Measurements from ENCODE around the gene ARHGAP26. TPM values are rescaled to one million over a fixed set of nuclear protein-coding genes. Genes with fewer than 3 reads are reported as not detected.

Gene ARHGAP26
- total RNA-seq, 1 donor from 2014 or later = 42.1 TPM

DNA sequence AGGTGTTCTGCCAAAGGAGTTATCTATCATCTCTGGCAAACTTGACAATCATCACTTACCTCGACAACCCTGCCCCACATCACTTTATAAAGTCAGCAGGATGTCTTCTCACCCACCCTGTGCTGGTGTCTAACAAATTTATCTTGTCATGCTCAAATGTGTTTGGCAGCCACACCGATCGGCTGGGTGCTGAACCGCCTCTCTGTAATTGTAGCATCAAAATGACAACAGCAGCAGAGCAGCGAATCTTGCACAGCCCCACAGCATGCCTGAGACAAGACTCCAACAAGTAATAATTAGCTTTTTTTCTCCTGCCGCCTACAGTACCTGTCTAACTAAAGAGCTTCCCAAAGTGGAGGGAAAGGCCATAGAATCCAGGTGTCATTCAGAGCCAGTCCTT is 457.1 kb downstream of the ARHGAP26 start:
- no peak overlapping the region for H3K4me3 ChIP-seq
- H3K36me3 ChIP-seq = no peaks in the 10 kb centered on the region
- TF ChIP-seq, protein P1, sequence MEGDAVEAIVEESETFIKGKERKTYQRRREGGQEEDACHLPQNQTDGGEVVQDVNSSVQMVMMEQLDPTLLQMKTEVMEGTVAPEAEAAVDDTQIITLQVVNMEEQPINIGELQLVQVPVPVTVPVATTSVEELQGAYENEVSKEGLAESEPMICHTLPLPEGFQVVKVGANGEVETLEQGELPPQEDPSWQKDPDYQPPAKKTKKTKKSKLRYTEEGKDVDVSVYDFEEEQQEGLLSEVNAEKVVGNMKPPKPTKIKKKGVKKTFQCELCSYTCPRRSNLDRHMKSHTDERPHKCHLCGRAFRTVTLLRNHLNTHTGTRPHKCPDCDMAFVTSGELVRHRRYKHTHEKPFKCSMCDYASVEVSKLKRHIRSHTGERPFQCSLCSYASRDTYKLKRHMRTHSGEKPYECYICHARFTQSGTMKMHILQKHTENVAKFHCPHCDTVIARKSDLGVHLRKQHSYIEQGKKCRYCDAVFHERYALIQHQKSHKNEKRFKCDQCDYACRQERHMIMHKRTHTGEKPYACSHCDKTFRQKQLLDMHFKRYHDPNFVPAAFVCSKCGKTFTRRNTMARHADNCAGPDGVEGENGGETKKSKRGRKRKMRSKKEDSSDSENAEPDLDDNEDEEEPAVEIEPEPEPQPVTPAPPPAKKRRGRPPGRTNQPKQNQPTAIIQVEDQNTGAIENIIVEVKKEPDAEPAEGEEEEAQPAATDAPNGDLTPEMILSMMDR (IDR thresholded peaks at IDR 0.05) = no peak
- ATAC-seq (no peak), DNase-seq (no peak)
- no peak overlapping the region for H3K27ac ChIP-seq
- intact Hi-C loops (cut with DNase I) = no loop called here
- no peaks in the 10 kb centered on the region for H3K9me3 ChIP-seq
- no peaks in the 10 kb centered on the region for H3K27me3 ChIP-seq (ENCODE audit: low read depth)
- H3K4me1 ChIP-seq = peaks cover 26% of the 10 kb centered on the region

DNA sequence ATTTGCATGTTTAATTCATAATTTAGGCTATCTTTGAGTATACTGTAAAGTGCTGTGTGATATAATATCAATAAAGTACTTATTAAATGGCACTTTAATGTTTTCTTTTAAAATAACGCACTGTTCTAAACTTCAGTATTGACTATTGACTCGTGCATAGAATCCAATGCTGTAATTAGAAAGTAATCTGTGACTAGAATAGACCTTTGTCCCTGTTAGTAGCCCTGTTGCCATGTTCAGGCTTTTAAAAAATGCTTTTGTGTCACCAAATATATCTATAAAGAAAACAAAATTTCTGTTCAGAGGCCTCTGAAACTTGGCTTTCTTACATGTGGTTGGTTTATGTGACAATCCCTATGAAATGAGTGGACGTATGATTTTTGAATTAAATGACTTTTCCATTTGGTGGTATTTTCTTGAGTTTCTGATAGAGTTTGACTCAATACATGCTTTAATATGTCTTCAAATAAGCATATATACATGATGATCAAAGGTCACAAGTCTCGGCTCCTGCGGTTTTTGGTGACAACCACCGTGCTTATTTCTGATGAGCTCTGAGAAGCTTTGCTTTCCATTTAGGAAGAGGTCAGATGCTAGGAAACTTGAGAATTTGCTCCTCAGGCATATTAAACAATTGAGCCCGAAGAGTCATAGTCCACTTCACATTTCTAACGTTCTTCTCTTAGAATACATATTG is 458.6 kb downstream of the ARHGAP26 start:
- DNase-seq (no peak), ATAC-seq (no peak)
- TF ChIP-seq, protein P1 (IDR thresholded peaks at IDR 0.05) = no peak
- Histone ChIP-seq H3K9me3 (no peaks in the 10 kb centered on the region), H3K27me3 (ENCODE audit: low read depth) (no peaks in the 10 kb centered on the region), H3K4me3 (no peak overlapping the region), H3K27ac (peak overlapping the region; percentile 37), H3K36me3 (no peaks in the 10 kb centered on the region), H3K4me1 (peaks cover 14% of the 10 kb centered on the region)
- intact Hi-C loops (cut with DNase I) = no loop called here

DNA sequence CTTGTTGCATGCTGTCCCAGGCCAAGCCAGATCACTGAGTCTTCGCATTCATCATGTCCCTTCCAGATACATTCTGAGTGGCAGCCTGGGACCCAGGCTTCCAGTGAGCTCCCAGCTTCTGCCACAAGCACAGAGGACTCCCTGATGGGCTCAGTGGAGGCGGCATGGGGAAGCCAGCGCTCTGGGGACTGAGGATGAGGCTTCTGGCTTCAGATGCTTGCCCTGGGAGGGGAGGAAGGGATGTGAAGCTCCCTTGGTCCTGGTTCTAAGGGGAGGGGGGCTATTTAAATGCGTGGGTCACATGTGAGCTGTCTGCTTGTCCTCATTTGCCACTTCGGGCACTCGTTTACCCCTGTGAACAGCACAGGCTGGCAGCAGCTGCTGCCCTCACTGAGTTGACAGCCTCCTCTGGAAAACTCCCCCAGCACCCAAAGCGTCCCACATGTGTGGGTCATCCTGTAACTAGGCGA is 459.3 kb downstream of the ARHGAP26 start:
- Histone ChIP-seq H3K27me3 (ENCODE audit: low read depth) (no peaks in the 10 kb centered on the region), H3K9me3 (no peaks in the 10 kb centered on the region), H3K27ac (peak overlapping the region; percentile 37), H3K4me1 (peaks cover 14% of the 10 kb centered on the region), H3K36me3 (no peaks in the 10 kb centered on the region), H3K4me3 (no peak overlapping the region)
- intact Hi-C loops (cut with DNase I) = no loop called here
- peak; percentile 8 to 13 for ATAC-seq
- no peak for DNase-seq
- TF ChIP-seq, protein P1 (IDR thresholded peaks at IDR 0.05) = no peak

DNA sequence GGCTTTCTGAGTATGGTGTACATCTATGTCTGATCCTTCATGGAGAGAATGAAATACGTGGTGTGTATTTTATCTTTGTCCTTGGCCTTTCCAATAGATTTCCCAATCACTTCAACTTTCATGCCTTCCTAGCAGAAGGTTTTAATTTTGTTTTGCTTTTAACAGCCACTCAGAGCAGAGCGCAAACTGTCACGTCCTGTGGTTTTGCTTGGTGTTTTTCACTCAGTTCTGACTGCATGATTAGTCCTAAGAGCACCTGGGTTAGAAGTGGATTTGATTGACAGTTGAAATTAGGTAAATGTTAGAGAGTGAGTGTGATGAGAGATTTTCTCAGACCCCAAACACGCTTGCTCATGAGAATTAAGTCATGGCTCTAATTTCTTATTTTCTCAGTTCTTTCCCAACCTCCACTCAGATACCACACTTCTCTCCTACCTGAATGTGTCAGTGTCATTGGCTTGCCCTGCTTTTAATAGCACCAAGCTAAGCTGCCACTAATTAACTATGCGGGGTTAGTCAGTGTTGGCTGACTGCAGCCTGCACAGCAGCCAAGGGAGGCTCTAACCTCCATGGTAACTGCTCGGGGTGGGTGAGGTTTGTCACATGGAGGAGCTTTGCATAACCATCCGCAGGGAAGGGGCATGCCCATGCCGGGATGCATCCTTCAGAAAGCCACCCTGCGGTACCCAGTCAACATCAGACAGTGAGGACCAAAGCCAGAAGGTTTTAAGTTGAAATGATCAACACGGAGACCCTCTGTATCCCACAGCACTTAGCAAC is 459.9 kb downstream of the ARHGAP26 start:
- peaks cover 14% of the 10 kb centered on the region for H3K4me1 ChIP-seq
- H3K4me3 ChIP-seq = no peak overlapping the region
- peak; percentile 6 to 21 for ATAC-seq

DNA sequence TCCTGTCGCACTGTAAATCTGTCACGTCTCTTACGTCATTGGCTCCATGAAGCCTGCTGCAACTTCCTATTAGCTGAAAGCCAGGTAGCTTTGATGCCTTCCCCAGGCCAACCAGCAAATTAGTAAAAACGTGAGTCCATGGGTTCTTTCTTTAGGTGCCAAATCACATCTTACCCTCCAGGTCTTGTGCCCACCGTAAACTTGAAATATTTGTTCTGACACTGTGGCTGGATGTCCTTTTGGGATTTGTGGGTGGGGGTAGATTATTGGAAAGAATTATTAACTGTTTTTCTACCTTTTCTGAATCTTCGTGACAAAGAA is 460.5 kb downstream of the ARHGAP26 start:
- ATAC-seq (no peak), DNase-seq (no peak)
- H3K36me3 ChIP-seq = no peaks in the 10 kb centered on the region
- no peaks in the 10 kb centered on the region for H3K27me3 ChIP-seq (ENCODE audit: low read depth)
- H3K27ac ChIP-seq = peak overlapping the region; percentile 42
- no peaks in the 10 kb centered on the region for H3K9me3 ChIP-seq
- intact Hi-C loops (cut with DNase I) = no loop called here
- no peak overlapping the region for H3K4me3 ChIP-seq
- TF ChIP-seq, protein P1 (IDR thresholded peaks at IDR 0.05) = no peak
- H3K4me1 ChIP-seq = peaks cover 14% of the 10 kb centered on the region

More for the DNA sequence above, 459.9 kb downstream of the ARHGAP26 start:
- Histone ChIP-seq H3K36me3 (no peaks in the 10 kb centered on the region), H3K9me3 (no peaks in the 10 kb centered on the region), H3K27me3 (ENCODE audit: low read depth) (no peaks in the 10 kb centered on the region), H3K27ac (no peak overlapping the region)
- TF ChIP-seq, protein P1 (IDR thresholded peaks at IDR 0.05) = no peak
- DNase-seq = no peak
- intact Hi-C loops (cut with DNase I) = no loop called here
